NOMO-1 treated with dmso at 0.1 percent for 144 hours (cell line): ENCODE results near the gene KCNMB3.

Source experiments
- DNase-seq: peaks from one replicate; lab custom pipeline; 2025; ENCODE audit not compliant: unreplicated experiment; lab: John Stamatoyannopoulos, UW

The KCNMB3 gene

DNA sequence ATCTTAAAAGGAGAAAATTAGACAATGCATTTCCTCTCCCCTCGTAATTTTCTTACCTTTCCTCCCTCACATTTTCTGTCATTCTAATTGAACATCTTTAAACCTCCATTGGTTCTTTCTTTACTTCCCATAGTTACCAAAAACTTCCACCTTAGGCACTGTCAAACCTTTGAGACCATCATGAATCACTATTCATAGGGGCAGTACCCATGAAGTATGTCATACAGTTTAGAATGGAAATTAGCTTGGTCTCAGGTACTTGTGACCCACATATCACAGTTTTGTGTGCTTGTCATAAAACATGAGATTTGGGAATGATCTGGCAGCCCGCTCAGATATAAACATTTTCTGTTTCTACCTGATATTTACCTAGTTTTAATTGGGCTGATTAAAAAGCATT, 50.1 kb downstream of the KCNMB3 start:
- DNase-seq, result no peak

DNA sequence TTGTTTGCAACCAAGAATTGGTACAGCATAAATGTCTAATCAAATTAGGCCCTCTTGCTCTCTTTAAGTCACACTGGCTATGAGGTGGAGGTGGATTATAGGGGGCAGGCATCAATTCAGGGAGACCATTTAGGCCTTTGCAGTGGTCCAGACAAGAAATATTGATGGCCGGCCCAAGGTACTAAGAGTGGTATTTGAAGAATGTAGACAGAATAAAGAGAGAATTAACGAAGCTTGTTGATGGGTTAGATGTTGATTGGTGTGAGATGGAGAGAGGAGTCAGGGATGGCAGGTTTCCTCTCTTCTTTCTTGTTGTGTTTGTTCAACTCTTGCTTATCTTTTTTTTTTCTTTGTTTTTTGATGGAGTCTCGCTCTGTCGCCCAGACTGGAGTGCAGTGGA, 54.2 kb downstream of the KCNMB3 start:
- DNase-seq, result no peak

DNA sequence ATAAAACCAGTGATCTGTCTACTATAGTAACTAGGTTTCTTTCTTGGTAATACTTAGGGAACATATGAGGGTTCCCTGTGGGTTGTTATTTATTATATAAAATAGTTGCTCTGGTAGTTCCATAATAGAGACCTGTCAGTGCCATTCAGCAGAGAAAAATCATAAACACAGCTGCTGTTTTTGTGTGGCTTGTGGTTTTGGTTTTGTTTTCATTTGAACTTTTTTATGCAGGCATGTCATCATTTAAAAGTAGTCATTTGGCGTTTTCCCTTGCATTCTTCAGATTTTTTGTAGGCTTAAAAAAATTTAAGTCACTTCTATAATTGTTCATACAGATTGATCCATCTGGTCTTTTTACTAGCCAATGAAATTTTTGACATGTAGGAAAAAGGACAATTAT, 54.8 kb downstream of the KCNMB3 start:
- DNase-seq, result no peak

DNA sequence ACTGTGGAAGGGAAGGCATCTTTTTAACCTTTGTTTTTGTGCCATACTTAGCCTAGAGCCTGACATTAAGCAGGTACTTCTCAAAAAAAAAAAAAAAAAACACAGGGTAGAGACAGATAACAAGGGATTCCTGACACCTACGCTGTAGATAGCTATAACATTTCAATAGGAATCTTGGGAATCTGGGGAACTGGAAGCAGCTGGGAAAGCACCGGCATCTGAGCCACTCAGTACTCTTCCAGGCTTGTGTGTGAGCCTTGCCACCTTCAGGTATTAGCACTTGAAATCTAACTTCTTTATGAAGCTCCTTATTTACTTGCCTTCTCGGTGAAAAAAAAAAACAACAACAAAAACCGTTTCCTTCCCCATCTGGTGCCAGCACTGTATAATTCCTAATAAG, 56.0 kb downstream of the KCNMB3 start:
- no peak for DNase-seq
